Left cardiac atrium (tissue), 4 donors: Measurements from ENCODE around the gene SIGLEC1. TPM values are rescaled to one million over a fixed set of nuclear protein-coding genes. Genes with fewer than 3 reads are reported as not detected.

Source experiments
- ATAC-seq, 2 donors: fragments of 200-7000 bp; cut with Tn5 transposase; one replicate each; pipeline ENCODE4 v1.9.1; 2020; ENCODE audit warnings: mild to moderate bottlenecking in 2 of 2, moderate library complexity in 2 of 2
- DNase-seq: peaks from one replicate; pipeline ENCODE4 v3.0.0-alpha.2; 2020
- intact Hi-C, 2 donors: fragments of 100-400 bp; cut with DNase I; formaldehyde crosslinking; loops; one replicate each; pipeline versions ENCODE4 v1.14.1 to v1.15.1; 2022 to 2023
- long read RNA-seq: library from polyadenylated mRNA; unstranded; transcript quantifications from one replicate; pipeline ENCODE4 v2.0.0, GENCODE V29; 2021
- total RNA-seq, 2 donors: library from RNA; stranded (reverse); fragmentation: NEBNext Ultra II Directional; extraction: Animal tissue kit (Norgen Biotek cat#: 25700); gene quantifications; one replicate each; pipeline ENCODE4 v1.2.1, GENCODE V29; 2021
- donor health status: DM: no; HTN: yes; CAD: no.
- donor health status: DM: no; HTN: yes; CAD: no; lungs with severe emphysema.
- donor health status: DM: yes; HTN: yes; CAD: no.
- donor health status: Dilated cardiomyopathy.

The SIGLEC1 gene
- 10 to 100 TPM; 12.4 to 23.9 TPM for total RNA-seq
- long read RNA-seq, partial matches to known transcripts = 8 of 8 reads
- long read RNA-seq, other reads (novel, unspliced or antisense) = 0 of 8 reads

GRCh38 chr20:3712279-3712873 lies at the start of gene SIGLEC1:
TSS of gene SIGLEC1 (minus strand) at chr20:3712600. CDS start at chr20:3707128, 5,472 bp downstream.
- peak; percentile 48 to 64 for ATAC-seq
- peak; percentile 70 for DNase-seq
- intact Hi-C loops = no loop called here

- no peak for DNase-seq
- intact Hi-C loops = loop anchor here in 1 of 2 donors (10.0 kb wide), 1 partner anchor 86 kb away; no protein-coding TSS in a partner anchor
- no peak for ATAC-seq
These were observed 48.4 kb upstream of the SIGLEC1 start for GRCh38 chr20:3760655-3761348.

GRCh38 chr20:3759884-3760283 lies 47.5 kb upstream of the SIGLEC1 start:
- intact Hi-C loops = loop anchor here in 1 of 2 donors (10.0 kb wide), 1 partner anchor 85 kb away; no protein-coding TSS in a partner anchor
- ATAC-seq (no peak), DNase-seq (no peak)

GRCh38 chr20:3759316-3759823 lies 47.0 kb upstream of the SIGLEC1 start:
- ATAC-seq (peak; percentile 7 to 31), DNase-seq (no peak)
- intact Hi-C loops = no loop called here

GRCh38 chr20:3758566-3758965 lies 46.2 kb upstream of the SIGLEC1 start:
- intact Hi-C loops = no loop called here
- DNase-seq = no peak
- peak; percentile 9 to 36 for ATAC-seq

GRCh38 chr20:3757268-3757667 lies 44.9 kb upstream of the SIGLEC1 start:
- ATAC-seq (peak in 1 of 2 donors; percentile 14), DNase-seq (no peak)
- intact Hi-C loops = no loop called here

GRCh38 chr20:3755814-3756480 lies 43.5 kb upstream of the SIGLEC1 start:
- ATAC-seq (no peak), DNase-seq (no peak)
- intact Hi-C loops = no loop called here

- DNase-seq (no peak), ATAC-seq (no peak)
- intact Hi-C loops = no loop called here
These were observed 42.9 kb upstream of the SIGLEC1 start for GRCh38 chr20:3755269-3755668.

GRCh38 chr20:3754276-3754630 lies 41.9 kb upstream of the SIGLEC1 start:
- ATAC-seq (no peak), DNase-seq (no peak)
- intact Hi-C loops = loop anchor here in 1 of 2 donors (5.0 kb wide), 1 partner anchor 37 kb away; no protein-coding TSS in a partner anchor

GRCh38 chr20:3753501-3754275 lies 41.3 kb upstream of the SIGLEC1 start:
- intact Hi-C loops = loop anchor here in 1 of 2 donors (5.0 kb wide), 1 partner anchor 36 kb away; no protein-coding TSS in a partner anchor
- DNase-seq (no peak), ATAC-seq (no peak)

- peak; percentile 64 to 65 for ATAC-seq
- intact Hi-C loops = loop anchor here in 1 of 2 donors (5.0 kb wide), 1 partner anchor 36 kb away; no protein-coding TSS in a partner anchor
These were observed 40.7 kb upstream of the SIGLEC1 start for GRCh38 chr20:3753098-3753497.

GRCh38 chr20:3752386-3752759 lies 40.0 kb upstream of the SIGLEC1 start:
- ATAC-seq (no peak), DNase-seq (no peak)
- intact Hi-C loops = loop anchor here in 1 of 2 donors (5.0 kb wide), 1 partner anchor 35 kb away; no protein-coding TSS in a partner anchor

More at GRCh38 chr20:3753098-3753497, 40.7 kb upstream of the SIGLEC1 start:
- peak; percentile 64 for DNase-seq

- DNase-seq = peak; percentile 78
- intact Hi-C loops = loop anchor here in 1 of 2 donors (5.0 kb wide), 1 partner anchor 35 kb away; no protein-coding TSS in a partner anchor
- peak; percentile 64 to 70 for ATAC-seq
These were observed 39.4 kb upstream of the SIGLEC1 start for GRCh38 chr20:3751675-3752385.

GRCh38 chr20:3751305-3751674 lies 38.9 kb upstream of the SIGLEC1 start:
- intact Hi-C loops = loop anchor here in 1 of 2 donors (5.0 kb wide), 1 partner anchor 34 kb away; no protein-coding TSS in a partner anchor
- DNase-seq (no peak), ATAC-seq (no peak)

- intact Hi-C loops = loop anchor here in 1 of 2 donors (5.0 kb wide), 1 partner anchor 33 kb away; no protein-coding TSS in a partner anchor
- no peak for DNase-seq
- peak in 1 of 2 donors; percentile 9 for ATAC-seq
These were observed 37.5 kb upstream of the SIGLEC1 start for GRCh38 chr20:3749689-3750531.

- intact Hi-C loops = no loop called here
- DNase-seq (no peak), ATAC-seq (no peak)
These were observed 36.8 kb upstream of the SIGLEC1 start for GRCh38 chr20:3749087-3749688.

GRCh38 chr20:3748073-3748472 lies 35.7 kb upstream of the SIGLEC1 start:
- DNase-seq (no peak), ATAC-seq (no peak)
- intact Hi-C loops = no loop called here
